ENCODE measurements around the gene FABP3. TPM values are rescaled to one million over a fixed set of nuclear protein-coding genes. Genes with fewer than 3 reads are reported as not detected.

The FABP3 gene
- total RNA-seq, 1 donor from 2014 or later: 16.7 TPM

GRCh38 chr1:31356427-31356826 lies 16.4 kb downstream of the FABP3 start:
- intact Hi-C loops (cut with DNase I): no loop called here
- Histone ChIP-seq H3K9me3 (no peaks in the 10 kb centered on the region), H3K36me3 (peaks cover 0 to 17% of the 10 kb centered on the region in 2 donors), H3K4me3 (no peak overlapping the region), H3K27ac (no peak overlapping the region), H3K4me1 (no peaks in the 10 kb centered on the region), H3K27me3 (no peaks in the 10 kb centered on the region)
- no peak for TF ChIP-seq POLR2AphosphoS5 (IDR thresholded peaks at IDR 0.05; ENCODE audit: insufficient read depth in 1 of 2, low read depth in 1 of 2)
- no peak for TF ChIP-seq CTCF (IDR thresholded peaks at IDR 0.05)
- no peak for TF ChIP-seq POLR2A (IDR thresholded peaks at IDR 0.05)
- no peak for DNase-seq (ENCODE audit: extremely low spot score in 2 of 2)

- Histone ChIP-seq H3K36me3 (peaks cover 0 to 21% of the 10 kb centered on the region in 2 donors), H3K27me3 (no peaks in the 10 kb centered on the region), H3K4me3 (no peak overlapping the region), H3K27ac (no peak overlapping the region), H3K9me3 (no peaks in the 10 kb centered on the region), H3K4me1 (no peaks in the 10 kb centered on the region)
- DNase-seq (ENCODE audit: extremely low spot score in 2 of 2): no peak
- intact Hi-C loops (cut with DNase I): no loop called here
- TF ChIP-seq POLR2A (IDR thresholded peaks at IDR 0.05) (no peak), CTCF (IDR thresholded peaks at IDR 0.05) (no peak), POLR2AphosphoS5 (IDR thresholded peaks at IDR 0.05; ENCODE audit: insufficient read depth in 1 of 2, low read depth in 1 of 2) (no peak)
These were observed 18.6 kb downstream of the FABP3 start for GRCh38 chr1:31354283-31354682.

DNA sequence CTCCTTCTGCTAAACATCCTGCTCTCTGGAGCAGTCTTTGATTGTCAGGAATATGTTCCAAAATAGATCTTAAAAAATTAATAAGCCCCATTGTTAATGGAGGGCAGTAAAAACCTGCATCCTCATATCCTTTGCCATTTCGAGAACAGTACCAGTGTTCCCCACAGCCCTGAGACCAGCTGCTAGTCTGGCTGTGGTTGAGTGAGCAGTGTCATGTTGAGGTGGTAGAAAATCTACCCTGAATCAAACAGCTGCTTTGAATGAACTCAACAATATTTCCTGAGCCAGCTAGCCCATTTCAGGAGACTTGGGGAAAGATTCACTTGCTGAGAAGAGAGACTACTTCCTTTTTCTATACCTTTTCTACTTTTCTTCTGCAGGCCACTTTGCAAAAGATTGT lies 24.4 kb downstream of the FABP3 start:
- Histone ChIP-seq H3K27me3 (no peaks in the 10 kb centered on the region), H3K9me3 (no peaks in the 10 kb centered on the region), H3K4me3 (no peak overlapping the region), H3K4me1 (no peaks in the 10 kb centered on the region), H3K36me3 (peaks cover 0 to 34% of the 10 kb centered on the region in 2 donors), H3K27ac (no peak overlapping the region)
- intact Hi-C loops (cut with DNase I): loop anchor here (5.0 kb wide), 1 partner anchor 1971 kb away; no protein-coding TSS in a partner anchor
- no peak for DNase-seq (ENCODE audit: extremely low spot score in 2 of 2)
- TF ChIP-seq POLR2AphosphoS5 (IDR thresholded peaks at IDR 0.05; ENCODE audit: insufficient read depth in 1 of 2, low read depth in 1 of 2) (no peak), CTCF (IDR thresholded peaks at IDR 0.05) (no peak), POLR2A (IDR thresholded peaks at IDR 0.05) (no peak)

- H3K4me1 ChIP-seq: no peaks in the 10 kb centered on the region
- TF ChIP-seq POLR2A (IDR thresholded peaks at IDR 0.05): no peak
- no peak for TF ChIP-seq POLR2AphosphoS5 (IDR thresholded peaks at IDR 0.05; ENCODE audit: insufficient read depth in 1 of 2, low read depth in 1 of 2)
- TF ChIP-seq CTCF (IDR thresholded peaks at IDR 0.05): no peak
- intact Hi-C loops (cut with DNase I): loop anchor here (5.0 kb wide), 1 partner anchor 1969 kb away; no protein-coding TSS in a partner anchor
- H3K27me3 ChIP-seq: no peaks in the 10 kb centered on the region
- no peak overlapping the region for H3K4me3 ChIP-seq
- H3K36me3 ChIP-seq: peaks cover 0 to 34% of the 10 kb centered on the region in 2 donors
- no peaks in the 10 kb centered on the region for H3K9me3 ChIP-seq
- DNase-seq (ENCODE audit: extremely low spot score in 2 of 2): no peak
- H3K27ac ChIP-seq: no peak overlapping the region
These were observed 26.1 kb downstream of the FABP3 start for GRCh38 chr1:31346785-31347184.

DNA sequence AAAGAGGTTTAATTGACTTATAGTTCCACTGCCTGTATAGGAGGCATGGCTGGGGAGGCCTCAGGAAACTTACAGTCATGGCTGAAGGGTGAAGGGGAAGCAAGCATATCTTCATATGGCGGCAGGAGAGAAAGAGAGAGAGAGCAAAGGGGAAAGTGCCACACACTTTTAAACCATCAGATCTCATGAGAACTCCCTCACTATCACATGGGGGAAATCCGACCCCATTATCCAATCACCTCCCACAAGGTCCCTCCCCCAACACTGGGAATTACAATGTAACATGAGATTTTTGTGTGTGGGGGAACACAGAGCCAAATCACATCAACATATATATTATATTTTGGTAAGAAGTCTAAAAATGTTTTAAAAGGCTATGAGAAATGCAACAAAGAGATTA lies 27.2 kb downstream of the FABP3 start:
- DNase-seq (ENCODE audit: extremely low spot score in 2 of 2): no peak
- TF ChIP-seq CTCF (IDR thresholded peaks at IDR 0.05): no peak
- no peak for TF ChIP-seq POLR2AphosphoS5 (IDR thresholded peaks at IDR 0.05; ENCODE audit: insufficient read depth in 1 of 2, low read depth in 1 of 2)
- TF ChIP-seq POLR2A (IDR thresholded peaks at IDR 0.05): no peak
- Histone ChIP-seq H3K27me3 (no peaks in the 10 kb centered on the region), H3K4me1 (no peaks in the 10 kb centered on the region), H3K4me3 (no peak overlapping the region), H3K36me3 (peaks cover 0 to 31% of the 10 kb centered on the region in 2 donors), H3K9me3 (no peaks in the 10 kb centered on the region), H3K27ac (no peak overlapping the region)
- intact Hi-C loops (cut with DNase I): loop anchor here (5.0 kb wide), 1 partner anchor 1968 kb away; no protein-coding TSS in a partner anchor
